Measurements from ENCODE around the gene NINJ1. TPM values are rescaled to one million over a fixed set of nuclear protein-coding genes. Genes with fewer than 3 reads are reported as not detected.

Gene NINJ1
- total and polyA plus RNA-seq, 2 of the 13 experiments (the other 11 are each of a cell fraction or from before 2014, with no cell fraction given): 81.2 to 92.1 TPM

GRCh38 chr9:93095205-93096130 is 38.6 kb downstream of the NINJ1 start (continued):
- peak; percentile 40; the same call in 1 of the 2 replicates for TF ChIP-seq ARID4A (CRISPR knock-in tag; IDR thresholded peaks at IDR 0.05; ENCODE audit: borderline replicate concordance)
- TF ChIP-seq NFYC (CRISPR knock-in tag; IDR thresholded peaks at IDR 0.05): 0 out of 2 replicates have a peak, but pooled peaks have one; percentile 34
- no peak for TF ChIP-seq SNAPC4 (CRISPR knock-in tag; IDR thresholded peaks at IDR 0.05)
- TF ChIP-seq ZFYVE20 (CRISPR knock-in tag; IDR thresholded peaks at IDR 0.05; ENCODE audit: borderline replicate concordance, low read depth): no peak
- TF ChIP-seq POGZ (CRISPR knock-in tag; IDR thresholded peaks at IDR 0.05): peak; percentile 42; the same call in 1 of the 2 replicates
- TF ChIP-seq NFKB2 (CRISPR knock-in tag; IDR thresholded peaks at IDR 0.05; ENCODE audit: borderline replicate concordance): no peak
- TF ChIP-seq SP1 (IDR thresholded peaks at IDR 0.05): no peak
- peak; percentile 15; the same call in 1 of the 2 replicates for TF ChIP-seq SP1 (CRISPR knock-in tag; IDR thresholded peaks at IDR 0.05)
- TF ChIP-seq ZNF678 (CRISPR knock-in tag; IDR thresholded peaks at IDR 0.05): no peak
- no peak for TF ChIP-seq SIN3A (IDR thresholded peaks at IDR 0.05; ENCODE audit: borderline replicate concordance, low read depth, low read length)
- 0 out of 2 replicates have a peak, but pooled peaks have one; percentile 27 for TF ChIP-seq NR2C2 (CRISPR knock-in tag; IDR thresholded peaks at IDR 0.05; ENCODE audit: borderline replicate concordance)
- 0 out of 2 replicates have a peak, but pooled peaks have one; percentile 38 for TF ChIP-seq ZNF446 (CRISPR knock-in tag; IDR thresholded peaks at IDR 0.05)
- peak; percentile 79 for TF ChIP-seq ETV5 (CRISPR knock-in tag; IDR thresholded peaks at IDR 0.05; ENCODE audit: borderline replicate concordance)
- TF ChIP-seq MAF1 (CRISPR knock-in tag; IDR thresholded peaks at IDR 0.05; ENCODE audit: borderline replicate concordance): no peak
- no peak for TF ChIP-seq BATF2 (CRISPR knock-in tag; IDR thresholded peaks at IDR 0.05)
